Thyroid gland (tissue), 4 donors: ENCODE measurements around the gene KIF13A.

Experiments
- CTCF ChIP-seq, 6 experiments: fragments of 200-600 bp in 3 of 6; fragments of 450-650 bp in 3 of 6; sonication (generic) in 3 of 6; IDR thresholded peaks; one replicate each; pipeline ENCODE4 v1.5.1; 2016 to 2019; ENCODE audit warnings: antibody characterized with exemption in 6 of 6, mild to moderate bottlenecking in 2 of 6, inconsistent platforms in 1 of 6, moderate library complexity in 1 of 6
- POLR2A ChIP-seq, 2 donors: fragments of 450-650 bp; IDR thresholded peaks; one replicate each; pipeline ENCODE4 v1.6.1; 2017; ENCODE audit warnings: antibody characterized with exemption in 2 of 2, mild to moderate bottlenecking in 2 of 2, moderate library complexity in 1 of 2

- TF ChIP-seq CTCF (IDR thresholded peaks at IDR 0.05): no peak
- TF ChIP-seq POLR2A (IDR thresholded peaks at IDR 0.05): no peak
These were observed 6.6 kb upstream of the KIF13A start for GRCh38 chr6:17994019-17994418.
